CD4-positive, alpha-beta T cell (primary cell): Measurements from ENCODE around the gene SETD4. TPM values are rescaled to one million over a fixed set of nuclear protein-coding genes. Genes with fewer than 3 reads are reported as not detected.

Source experiments
- ATAC-seq: fragments of 200-7000 bp; cut with Tn5 transposase; one replicate; pipeline ENCODE4 v1.10.0; 2022; ENCODE audit warnings: mild to moderate bottlenecking; ENCODE audit not compliant: poor library complexity
- CTCF ChIA-PET: fragments of 350-600 bp; sonication (Branson Sonifier 250); formaldehyde crosslinking; loops from one replicate; lab custom pipeline; 2021; ENCODE audit warnings: antibody characterized with exemption, inconsistent platforms; lab: Charles Lee
- POLR2A ChIA-PET: fragments of 350-600 bp; sonication (Branson Sonifier 250); formaldehyde crosslinking; loops from one replicate; lab custom pipeline; 2021; ENCODE audit warnings: antibody characterized with exemption, inconsistent platforms; lab: Charles Lee
- DNase-seq, 14 experiments: peaks; one replicate each; pipeline ENCODE4 v3.0.0-alpha.2; 2013 to 2020; ENCODE audit warnings: mixed read lengths in 2 of 14
- H3K27ac ChIP-seq, 2 donors: one replicate each; pipeline versions ENCODE4 v1.5.1 to v1.7.0; 2013; ENCODE audit warnings: low read length in 2 of 2, low read depth in 1 of 2, mild to moderate bottlenecking in 1 of 2
- H3K27me3 ChIP-seq, 2 experiments: 1 replicate in 1 of 2; 2 replicates in 1 of 2; pipeline versions ENCODE4 v1.6.1 to v1.7.0; 2013; ENCODE audit warnings: low read length in 2 of 2, control low read depth in 1 of 2, mild to moderate bottlenecking in 1 of 2, moderate library complexity in 1 of 2; ENCODE audit not compliant: insufficient read depth in 2 of 2, control insufficient read depth in 1 of 2
- H3K36me3 ChIP-seq: one replicate; pipeline ENCODE4 v1.6.1; 2013; ENCODE audit warnings: low read length, control low read depth; ENCODE audit not compliant: insufficient read depth
- H3K4me1 ChIP-seq: one replicate; pipeline ENCODE4 v1.6.1; 2013; ENCODE audit warnings: low read length, control low read depth; ENCODE audit not compliant: insufficient read depth
- H3K4me3 ChIP-seq: one replicate; pipeline ENCODE4 v1.5.1; 2013; ENCODE audit warnings: mild to moderate bottlenecking, low read length, moderate library complexity
- H3K9me3 ChIP-seq, 2 experiments: 1 replicate in 1 of 2; 2 replicates in 1 of 2; pipeline versions ENCODE4 v1.6.1 to v1.7.0; 2013; ENCODE audit warnings: low read length in 2 of 2, mild to moderate bottlenecking in 2 of 2, control low read depth in 1 of 2, moderate library complexity in 1 of 2; ENCODE audit not compliant: control insufficient read depth in 1 of 2, insufficient read depth in 1 of 2
- H3K27ac Mint-ChIP-seq: one replicate; pipeline ENCODE4 v1.8.0; 2020; ENCODE audit warnings: mixed read lengths
- H3K27me3 Mint-ChIP-seq: one replicate; pipeline ENCODE4 v1.8.0; 2021; ENCODE audit warnings: mixed read lengths
- H3K36me3 Mint-ChIP-seq: one replicate; pipeline ENCODE4 v1.8.0; 2021; ENCODE audit warnings: low read depth, mixed read lengths
- H3K4me1 Mint-ChIP-seq: one replicate; pipeline ENCODE4 v1.8.0; 2021; ENCODE audit warnings: low read depth, mixed read lengths
- H3K4me3 Mint-ChIP-seq: one replicate; pipeline ENCODE4 v1.8.0; 2020; ENCODE audit warnings: mild to moderate bottlenecking, mixed read lengths
- H3K9me3 Mint-ChIP-seq: one replicate; pipeline ENCODE4 v1.8.0; 2020; ENCODE audit warnings: mixed read lengths
- intact Hi-C, 2 experiments: fragments of 100-400 bp; cut with DNase I in 1 of 2; cut with micrococcal nuclease in 1 of 2; formaldehyde crosslinking; loops; one replicate each; pipeline versions ENCODE4 v1.15.1 to v1.9.0; 2023 to 2025; cut with DNase I, micrococcal nuclease
- total RNA-seq, 174 experiments: library from RNA in 2 of 174; stranded (reverse) in 2 of 174; gene quantifications; one replicate each; pipeline ENCODE4 v1.2.3 and lab custom pipeline; 2021 to 2026
- TF ChIP-seq, protein P1 (sequence below): fragments of 200-600 bp; IDR thresholded peaks from one replicate; pipeline ENCODE4 v1.8.0; 2022; ENCODE audit warnings: antibody characterized with exemption, mild to moderate bottlenecking

The SETD4 gene
- total RNA-seq, 2 experiments from 2014 or later, result 10.8 to 12.3 TPM

GRCh38 chr21:36073181-36073580 lies 12.9 kb upstream of the SETD4 start:
- peaks cover 6% of the 10 kb centered on the region for H3K9me3 Mint-ChIP-seq
- ChIA-PET POLR2A (no interaction called here), CTCF (interaction anchor here (0.5 kb wide), 1 partner anchor 15 kb away, joined by 3 read pairs; no protein-coding TSS in a partner anchor)
- Histone ChIP-seq H3K9me3 (peaks cover 1 to 6% of the 10 kb centered on the region in 2 experiments), H3K27ac (no peak overlapping the region), H3K27me3 (no peaks in the 10 kb centered on the region), H3K4me1 (peaks cover 38% of the 10 kb centered on the region), H3K4me3 (no peak overlapping the region), H3K36me3 (peaks cover 26% of the 10 kb centered on the region)
- TF ChIP-seq, protein P1, sequence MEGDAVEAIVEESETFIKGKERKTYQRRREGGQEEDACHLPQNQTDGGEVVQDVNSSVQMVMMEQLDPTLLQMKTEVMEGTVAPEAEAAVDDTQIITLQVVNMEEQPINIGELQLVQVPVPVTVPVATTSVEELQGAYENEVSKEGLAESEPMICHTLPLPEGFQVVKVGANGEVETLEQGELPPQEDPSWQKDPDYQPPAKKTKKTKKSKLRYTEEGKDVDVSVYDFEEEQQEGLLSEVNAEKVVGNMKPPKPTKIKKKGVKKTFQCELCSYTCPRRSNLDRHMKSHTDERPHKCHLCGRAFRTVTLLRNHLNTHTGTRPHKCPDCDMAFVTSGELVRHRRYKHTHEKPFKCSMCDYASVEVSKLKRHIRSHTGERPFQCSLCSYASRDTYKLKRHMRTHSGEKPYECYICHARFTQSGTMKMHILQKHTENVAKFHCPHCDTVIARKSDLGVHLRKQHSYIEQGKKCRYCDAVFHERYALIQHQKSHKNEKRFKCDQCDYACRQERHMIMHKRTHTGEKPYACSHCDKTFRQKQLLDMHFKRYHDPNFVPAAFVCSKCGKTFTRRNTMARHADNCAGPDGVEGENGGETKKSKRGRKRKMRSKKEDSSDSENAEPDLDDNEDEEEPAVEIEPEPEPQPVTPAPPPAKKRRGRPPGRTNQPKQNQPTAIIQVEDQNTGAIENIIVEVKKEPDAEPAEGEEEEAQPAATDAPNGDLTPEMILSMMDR, result no peak
- no peaks in the 10 kb centered on the region for H3K27me3 Mint-ChIP-seq
- H3K4me1 Mint-ChIP-seq, result peaks cover 59% of the 10 kb centered on the region
- no peak for ATAC-seq
- intact Hi-C loops, result loop anchor here in 1 of 2 experiments (5.0 to 10.0 kb wide), 2 partner anchors 892 to 1461 kb away; partner anchors contain the start of gene HLCS
- no peak overlapping the region for H3K4me3 Mint-ChIP-seq
- DNase-seq, result no peak
- H3K27ac Mint-ChIP-seq, result no peak overlapping the region
- peaks cover 47% of the 10 kb centered on the region for H3K36me3 Mint-ChIP-seq

- POLR2A ChIA-PET, result interaction anchor here (0.7 to 4.0 kb wide), 2 partner anchors 13 to 102 kb away, joined by 3 to 64 read pairs; partner anchors contain the start of gene SETD4
- H3K4me3 ChIP-seq, result no peak overlapping the region
- CTCF ChIA-PET, result interaction anchor here (0.5 kb wide), 1 partner anchor 61 kb away, joined by 3 read pairs; no protein-coding TSS in a partner anchor
- ATAC-seq (no peak), DNase-seq (no peak)
- H3K36me3 ChIP-seq, result peaks cover 26% of the 10 kb centered on the region
- peaks cover 47% of the 10 kb centered on the region for H3K36me3 Mint-ChIP-seq
- H3K9me3 Mint-ChIP-seq, result peaks cover 6% of the 10 kb centered on the region
- H3K27ac ChIP-seq, result no peak overlapping the region
- H3K4me3 Mint-ChIP-seq, result no peak overlapping the region
- H3K4me1 Mint-ChIP-seq, result peaks cover 53% of the 10 kb centered on the region
- H3K9me3 ChIP-seq, result peaks cover 5 to 6% of the 10 kb centered on the region in 2 experiments
- H3K27me3 Mint-ChIP-seq, result no peaks in the 10 kb centered on the region
- intact Hi-C loops, result loop anchor here in 1 of 2 experiments (5.0 to 10.0 kb wide), 2 partner anchors 892 to 1460 kb away; partner anchors contain the start of gene HLCS
- TF ChIP-seq, protein P1, result no peak
- H3K27ac Mint-ChIP-seq, result no peak overlapping the region
- H3K27me3 ChIP-seq, result no peaks in the 10 kb centered on the region
- peaks cover 38% of the 10 kb centered on the region for H3K4me1 ChIP-seq
Measured at GRCh38 chr21:36072453-36073162, 12.3 kb upstream of the SETD4 start.

DNA sequence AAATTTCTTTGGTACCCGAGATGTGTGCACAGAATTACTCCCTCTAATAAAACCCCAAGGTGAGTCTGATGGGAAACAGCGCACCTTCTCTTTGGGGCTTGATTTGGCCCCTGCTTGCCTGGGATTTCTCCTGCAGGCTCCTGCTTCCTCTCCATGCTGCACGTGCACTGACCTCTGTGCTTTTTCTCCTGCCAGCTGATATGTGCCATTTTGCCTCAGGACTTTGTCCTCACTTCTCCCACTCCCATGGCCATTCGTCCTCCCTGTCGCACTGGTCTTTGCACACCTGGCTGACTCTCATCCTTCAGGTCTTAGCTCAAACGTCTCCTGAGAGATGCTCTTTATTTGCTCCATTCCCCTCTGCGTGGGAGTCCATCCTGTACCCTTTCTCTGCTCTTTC lies 10.7 kb upstream of the SETD4 start:
- H3K27me3 ChIP-seq, result no peaks in the 10 kb centered on the region
- H3K4me1 Mint-ChIP-seq, result peaks cover 45% of the 10 kb centered on the region
- no peaks in the 10 kb centered on the region for H3K27me3 Mint-ChIP-seq
- POLR2A ChIA-PET, result interaction anchor here (2.4 to 4.0 kb wide), 2 partner anchors 8 to 11 kb away, joined by 24 to 64 read pairs; partner anchors contain the start of gene SETD4
- peaks cover 5 to 6% of the 10 kb centered on the region in 2 experiments for H3K9me3 ChIP-seq
- H3K36me3 ChIP-seq, result peaks cover 26% of the 10 kb centered on the region
- H3K27ac ChIP-seq, result no peak overlapping the region
- peaks cover 47% of the 10 kb centered on the region for H3K36me3 Mint-ChIP-seq
- CTCF ChIA-PET, result interaction anchor here (1.6 to 1.8 kb wide), 2 partner anchors 9 to 34 kb away, joined by 4 read pairs; no protein-coding TSS in a partner anchor
- peaks cover 6% of the 10 kb centered on the region for H3K9me3 Mint-ChIP-seq
- peak overlapping the region; percentile 79 for H3K4me3 Mint-ChIP-seq
- H3K4me3 ChIP-seq, result no peak overlapping the region
- peaks cover 38% of the 10 kb centered on the region for H3K4me1 ChIP-seq
- peak overlapping the region; percentile 78 for H3K27ac Mint-ChIP-seq
- DNase-seq (no peak), ATAC-seq (no peak)
- TF ChIP-seq, protein P1, result no peak
- intact Hi-C loops, result loop anchor here in 1 of 2 experiments (2.0 to 10.0 kb wide), 3 partner anchors 14 to 1459 kb away; partner anchors contain the start of gene HLCS
